Thymus (tissue), 11 donors: ENCODE results near the gene IKZF2. TPM values are rescaled to one million over a fixed set of nuclear protein-coding genes. Genes with fewer than 3 reads are reported as not detected.

Source experiments
- DNase-seq, 9 donors: peaks; one replicate each; pipeline ENCODE4 v3.0.0-alpha.2; 2013; ENCODE audit warnings: low spot score in 9 of 9, low read depth in 6 of 9, missing footprints in 1 of 9
- H3K27ac ChIP-seq, 2 donors: one replicate each; pipeline ENCODE4 v1.5.1; 2013; ENCODE audit warnings: control low read depth in 1 of 2, low read depth in 1 of 2, low read length in 1 of 2, mild to moderate bottlenecking in 1 of 2, moderate library complexity in 1 of 2
- H3K27me3 ChIP-seq, 2 donors: one replicate each; pipeline ENCODE4 v1.5.1; 2013; ENCODE audit warnings: low read length in 1 of 2; ENCODE audit not compliant: control insufficient read depth in 2 of 2, insufficient read depth in 1 of 2
- H3K36me3 ChIP-seq, 2 donors: one replicate each; pipeline ENCODE4 v1.5.1; 2013; ENCODE audit warnings: low read length in 1 of 2, mild to moderate bottlenecking in 1 of 2, moderate library complexity in 1 of 2; ENCODE audit not compliant: control insufficient read depth in 2 of 2, insufficient read depth in 2 of 2
- H3K4me1 ChIP-seq, 2 donors: one replicate each; pipeline ENCODE4 v1.5.1; 2013; ENCODE audit warnings: low read length in 2 of 2; ENCODE audit not compliant: control insufficient read depth in 2 of 2, insufficient read depth in 2 of 2
- H3K4me3 ChIP-seq, 2 donors: one replicate each; pipeline ENCODE4 v1.5.1; 2013; ENCODE audit warnings: low read length in 2 of 2, control low read depth in 1 of 2, mild to moderate bottlenecking in 1 of 2
- H3K9me3 ChIP-seq, 2 donors: one replicate each; pipeline ENCODE4 v1.5.1; 2013; ENCODE audit warnings: low read length in 1 of 2, mild to moderate bottlenecking in 1 of 2; ENCODE audit not compliant: control insufficient read depth in 2 of 2, insufficient read depth in 1 of 2
- WGBS: extraction: QIAGEN DNeasy Blood & Tissue Kit; methylation state at CpG from one replicate; pipeline ENCODE4 v1.1.7; 2013; 5-methylcytosine and 5-hydroxymethylcytosine counted together
- polyA plus RNA-seq: library from polyadenylated mRNA; stranded (reverse); fragments of 200-250 nt; gene quantifications from one replicate; pipeline ENCODE4 v1.2.3, GENCODE V29; 2013
- total RNA-seq: library from RNA; stranded (reverse); fragments of 120-200 nt; gene quantifications from one replicate; pipeline ENCODE4 v1.2.4, GENCODE V29; 2013
- donor health status: healthy.

The IKZF2 gene
- total and polyA plus RNA-seq, 2 donors, result 19.2 to 158 TPM

GRCh38 chr2:213181712-213182111 lies 30.3 kb upstream of the IKZF2 start:
- H3K4me1 ChIP-seq, result no peaks in the 10 kb centered on the region
- no peaks in the 10 kb centered on the region for H3K27me3 ChIP-seq
- no peak overlapping the region for H3K27ac ChIP-seq
- no peak overlapping the region for H3K4me3 ChIP-seq
- DNase-seq, result no peak
- H3K9me3 ChIP-seq, result no peaks in the 10 kb centered on the region
- no peaks in the 10 kb centered on the region for H3K36me3 ChIP-seq

- no peak overlapping the region for H3K4me3 ChIP-seq
- H3K27me3 ChIP-seq, result no peaks in the 10 kb centered on the region
- H3K4me1 ChIP-seq, result no peaks in the 10 kb centered on the region
- 98% methylated on average over 1 of the region's 1 CpG for WGBS
- H3K9me3 ChIP-seq, result no peaks in the 10 kb centered on the region
- no peak overlapping the region for H3K27ac ChIP-seq
- DNase-seq, result no peak
- H3K36me3 ChIP-seq, result no peaks in the 10 kb centered on the region
Measured at GRCh38 chr2:213177679-213178078, 26.3 kb upstream of the IKZF2 start.

GRCh38 chr2:213175673-213176247 lies 24.3 kb upstream of the IKZF2 start:
- 97% methylated on average over 1 of the region's 1 CpG for WGBS
- Histone ChIP-seq H3K4me3 (no peak overlapping the region), H3K9me3 (no peaks in the 10 kb centered on the region), H3K27ac (no peak overlapping the region), H3K36me3 (no peaks in the 10 kb centered on the region), H3K27me3 (no peaks in the 10 kb centered on the region), H3K4me1 (no peaks in the 10 kb centered on the region)
- no peak for DNase-seq

GRCh38 chr2:213172641-213173040 lies 21.2 kb upstream of the IKZF2 start:
- 93% methylated on average over 1 of the region's 1 CpG for WGBS
- no peak for DNase-seq
- Histone ChIP-seq H3K36me3 (no peaks in the 10 kb centered on the region), H3K4me3 (no peak overlapping the region), H3K4me1 (no peaks in the 10 kb centered on the region), H3K9me3 (no peaks in the 10 kb centered on the region), H3K27ac (no peak overlapping the region), H3K27me3 (no peaks in the 10 kb centered on the region)

GRCh38 chr2:213171147-213171546 lies 19.7 kb upstream of the IKZF2 start:
- 97% methylated on average over 4 of the region's 4 CpGs for WGBS
- H3K36me3 ChIP-seq, result no peaks in the 10 kb centered on the region
- H3K4me3 ChIP-seq, result no peak overlapping the region
- H3K27me3 ChIP-seq, result no peaks in the 10 kb centered on the region
- no peak overlapping the region for H3K27ac ChIP-seq
- H3K9me3 ChIP-seq, result no peaks in the 10 kb centered on the region
- H3K4me1 ChIP-seq, result no peaks in the 10 kb centered on the region
- no peak for DNase-seq

- DNase-seq, result no peak
- no peaks in the 10 kb centered on the region for H3K9me3 ChIP-seq
- H3K4me3 ChIP-seq, result no peak overlapping the region
- H3K27me3 ChIP-seq, result no peaks in the 10 kb centered on the region
- H3K36me3 ChIP-seq, result no peaks in the 10 kb centered on the region
- H3K4me1 ChIP-seq, result no peaks in the 10 kb centered on the region
- H3K27ac ChIP-seq, result no peak overlapping the region
- WGBS, result 95% methylated on average over 2 of the region's 2 CpGs
Measured at GRCh38 chr2:213167271-213167930, 16.0 kb upstream of the IKZF2 start.

- H3K4me3 ChIP-seq, result no peak overlapping the region
- H3K9me3 ChIP-seq, result no peaks in the 10 kb centered on the region
- no peak for DNase-seq
- no peaks in the 10 kb centered on the region for H3K4me1 ChIP-seq
- no peaks in the 10 kb centered on the region for H3K36me3 ChIP-seq
- H3K27ac ChIP-seq, result no peak overlapping the region
- no peaks in the 10 kb centered on the region for H3K27me3 ChIP-seq
Measured at GRCh38 chr2:213166109-213166508, 14.7 kb upstream of the IKZF2 start.

- Histone ChIP-seq H3K36me3 (no peaks in the 10 kb centered on the region), H3K9me3 (no peaks in the 10 kb centered on the region), H3K4me1 (peaks cover 0 to 3% of the 10 kb centered on the region in 2 donors), H3K4me3 (no peak overlapping the region), H3K27me3 (no peaks in the 10 kb centered on the region), H3K27ac (no peak overlapping the region)
- no peak for DNase-seq
Measured at GRCh38 chr2:213164263-213164662, 12.9 kb upstream of the IKZF2 start.

GRCh38 chr2:213162516-213163118 lies 11.2 kb upstream of the IKZF2 start:
- no peak overlapping the region for H3K27ac ChIP-seq
- no peaks in the 10 kb centered on the region for H3K36me3 ChIP-seq
- no peak for DNase-seq
- WGBS, result 98% methylated on average over 3 of the region's 3 CpGs
- H3K4me3 ChIP-seq, result no peak overlapping the region
- no peaks in the 10 kb centered on the region for H3K9me3 ChIP-seq
- peaks cover 0 to 3% of the 10 kb centered on the region in 2 donors for H3K4me1 ChIP-seq
- no peaks in the 10 kb centered on the region for H3K27me3 ChIP-seq
